H9 (cell line): ENCODE results near the gene CLINT1. TPM values are rescaled to one million over a fixed set of nuclear protein-coding genes. Genes with fewer than 3 reads are reported as not detected.

ENCODE experiments used
- DNase-seq: peaks from one replicate; pipeline ENCODE4 v3.0.0-alpha.2; 2017
- H2AFZ ChIP-seq: one replicate; pipeline ENCODE4 v1.6.1; 2013; ENCODE audit warnings: mild to moderate bottlenecking, low read length, control low read depth, moderate library complexity
- H2AK5ac ChIP-seq: 2 replicates; pipeline ENCODE4 v1.6.1; 2013; ENCODE audit warnings: low read length, control low read depth, mixed read lengths; ENCODE audit not compliant: insufficient read length
- H2BK120ac ChIP-seq: one replicate; pipeline ENCODE4 v1.6.1; 2013; ENCODE audit warnings: low read depth, mild to moderate bottlenecking, low read length, control low read depth, inconsistent platforms; ENCODE audit not compliant: poor library complexity, severe bottlenecking
- H2BK12ac ChIP-seq: 2 replicates; pipeline ENCODE4 v1.6.1; 2013; ENCODE audit warnings: low read length, control low read depth, mixed read lengths, low read depth; ENCODE audit not compliant: insufficient read length
- H2BK15ac ChIP-seq: 2 replicates; pipeline ENCODE4 v1.6.1; 2013; ENCODE audit warnings: low read depth, low read length, control low read depth
- H2BK20ac ChIP-seq: one replicate; pipeline ENCODE4 v1.6.1; 2013; ENCODE audit warnings: low read depth, mild to moderate bottlenecking, low read length, control low read depth, inconsistent platforms; ENCODE audit not compliant: poor library complexity, severe bottlenecking
- H2BK5ac ChIP-seq: 2 replicates; pipeline ENCODE4 v1.6.1; 2013; ENCODE audit warnings: low read length, control low read depth, mixed read lengths; ENCODE audit not compliant: insufficient read length
- H3K14ac ChIP-seq: 2 replicates; pipeline ENCODE4 v1.6.1; 2013; ENCODE audit warnings: low read length, control low read depth; ENCODE audit not compliant: insufficient read depth
- H3K18ac ChIP-seq: 2 replicates; pipeline ENCODE4 v1.6.1; 2013; ENCODE audit warnings: low read depth, mild to moderate bottlenecking, mixed read lengths, low read length, control low read depth; ENCODE audit not compliant: insufficient read length
- H3K23ac ChIP-seq: 2 replicates; pipeline ENCODE4 v1.6.1; 2013; ENCODE audit warnings: low read length, control low read depth, mixed read lengths, low read depth; ENCODE audit not compliant: insufficient read length
- H3K23me2 ChIP-seq: 2 replicates; pipeline ENCODE4 v1.6.1; 2013; ENCODE audit warnings: low read depth, mild to moderate bottlenecking, mixed read lengths, low read length, control low read depth; ENCODE audit not compliant: insufficient read length, poor library complexity, severe bottlenecking
- H3K27ac ChIP-seq: 2 replicates; pipeline ENCODE4 v1.5.1; 2013; ENCODE audit warnings: low read length, control low read depth, mixed read lengths, low read depth; ENCODE audit not compliant: insufficient read length
- H3K27me3 ChIP-seq: 2 replicates; pipeline ENCODE4 v1.6.1; 2013; ENCODE audit warnings: low read length, control low read depth, inconsistent platforms; ENCODE audit not compliant: insufficient read depth
- H3K4ac ChIP-seq: 2 replicates; pipeline ENCODE4 v1.6.1; 2013; ENCODE audit warnings: low read depth, mild to moderate bottlenecking, control low read depth, inconsistent platforms, low read length, moderate library complexity
- H3K4me1 ChIP-seq: 2 replicates; pipeline ENCODE4 v1.6.1; 2013; ENCODE audit warnings: low read length, control low read depth, inconsistent platforms; ENCODE audit not compliant: insufficient read depth
- H3K4me2 ChIP-seq: 2 replicates; pipeline ENCODE4 v1.6.1; 2013; ENCODE audit warnings: low read length, control low read depth, mixed read lengths; ENCODE audit not compliant: insufficient read length, insufficient read depth
- H3K56ac ChIP-seq: 2 replicates; pipeline ENCODE4 v1.6.1; 2013; ENCODE audit warnings: low read depth, mild to moderate bottlenecking, mixed read lengths, low read length, control low read depth; ENCODE audit not compliant: insufficient read length
- H3K79me1 ChIP-seq: 2 replicates; pipeline ENCODE4 v1.6.1; 2013; ENCODE audit warnings: low read depth, mild to moderate bottlenecking, moderate library complexity, low read length, control low read depth, inconsistent platforms; ENCODE audit not compliant: insufficient read depth, poor library complexity, severe bottlenecking
- H3K79me2 ChIP-seq: 2 replicates; pipeline ENCODE4 v1.6.1; 2013; ENCODE audit warnings: low read length, control low read depth, inconsistent platforms; ENCODE audit not compliant: insufficient read depth
- H3K9ac ChIP-seq: 2 replicates; pipeline ENCODE4 v1.6.1; 2013; ENCODE audit warnings: low read length, control low read depth, mixed read lengths; ENCODE audit not compliant: insufficient read length; ENCODE audit errors: extremely low read depth
- H3K9me3 ChIP-seq: one replicate; pipeline ENCODE4 v1.6.1; 2013; ENCODE audit warnings: low read depth, low read length, inconsistent platforms; ENCODE audit not compliant: control insufficient read depth
- H3T11ph ChIP-seq: one replicate; pipeline ENCODE4 v1.6.1; 2013; ENCODE audit warnings: mild to moderate bottlenecking, low read length, control low read depth, inconsistent platforms
- H4K20me1 ChIP-seq: one replicate; pipeline ENCODE4 v1.6.1; 2013; ENCODE audit not compliant: control insufficient read depth, insufficient read length, insufficient read depth
- H4K5ac ChIP-seq: 2 replicates; pipeline ENCODE4 v1.6.1; 2013; ENCODE audit warnings: low read depth, mild to moderate bottlenecking, mixed read lengths, low read length, control low read depth; ENCODE audit not compliant: insufficient read length
- H4K8ac ChIP-seq: replicated peaks from 2 replicates; pipeline ENCODE4 v1.6.1; 2013; ENCODE audit warnings: low read length, control low read depth, mixed read lengths, low read depth; ENCODE audit not compliant: insufficient read length
- H4K91ac ChIP-seq: 2 replicates; pipeline ENCODE4 v1.6.1; 2013; ENCODE audit warnings: low read depth, mild to moderate bottlenecking, moderate library complexity, mixed read lengths, low read length, control low read depth; ENCODE audit not compliant: insufficient read length
- H3K27ac Mint-ChIP-seq, 3 experiments: 2 replicates in 2 of 3; 3 replicates in 1 of 3; pipeline ENCODE4 v1.8.0; 2020 to 2021; ENCODE audit warnings: mixed read lengths in 3 of 3, mild to moderate bottlenecking in 1 of 3, moderate library complexity in 1 of 3
- H3K27me3 Mint-ChIP-seq: 2 replicates; pipeline ENCODE4 v1.8.0; 2021; ENCODE audit warnings: low read depth, mild to moderate bottlenecking, moderate library complexity, mixed read lengths
- H3K36me3 Mint-ChIP-seq, 3 experiments: 2 replicates in 2 of 3; 3 replicates in 1 of 3; pipeline ENCODE4 v1.8.0; 2020 to 2021; ENCODE audit warnings: low read depth in 3 of 3, mixed read lengths in 3 of 3; ENCODE audit not compliant: insufficient read depth in 1 of 3
- H3K4me1 Mint-ChIP-seq, 2 experiments: 2 replicates each; pipeline ENCODE4 v1.8.0; 2020; ENCODE audit warnings: mixed read lengths in 2 of 2
- H3K4me3 Mint-ChIP-seq, 2 experiments: 2 replicates in 1 of 2; 3 replicates in 1 of 2; pipeline ENCODE4 v1.8.0; 2020 to 2021; ENCODE audit warnings: mild to moderate bottlenecking in 2 of 2, mixed read lengths in 2 of 2, moderate library complexity in 1 of 2
- H3K9me3 Mint-ChIP-seq, 2 experiments: 2 replicates in 1 of 2; 3 replicates in 1 of 2; pipeline ENCODE4 v1.8.0; 2020; ENCODE audit warnings: mild to moderate bottlenecking in 2 of 2, mixed read lengths in 2 of 2, moderate library complexity in 1 of 2
- CTCF ChIP-seq: fragments of 200-600 bp; sonication (generic); conservative IDR thresholded peaks from 3 replicates; pipeline ENCODE4 v1.8.0; 2021; ENCODE audit warnings: antibody characterized with exemption, mild to moderate bottlenecking
- WGBS: extraction: QIAGEN DNeasy Blood & Tissue Kit; methylation state at CpG from one replicate; pipeline ENCODE4 v1.1.7; 2013; ENCODE audit warnings: missing lambda C conversion rate, low lambda C conversion rate, mixed read lengths; ENCODE audit not compliant: insufficient read length; ENCODE audit errors: extremely low coverage; 5-methylcytosine and 5-hydroxymethylcytosine counted together
- total RNA-seq: library from RNA; stranded (reverse); gene quantifications from 2 replicates; pipeline ENCODE4 v1.2.1, GENCODE V29; 2021

CLINT1 gene
- total RNA-seq, 1 experiment from 2014 or later, result 79.1 TPM

- Histone ChIP-seq H4K20me1 (no peaks in the 10 kb centered on the region), H4K8ac (no peak overlapping the region), H3T11ph (no peak overlapping the region), H3K9ac (no peak overlapping the region), H2BK20ac (no peak overlapping the region), H3K4me1 (peaks cover 3% of the 10 kb centered on the region; the same call in 1 of the 2 replicates), H3K27ac (no peak overlapping the region), H3K9me3 (no peaks in the 10 kb centered on the region), H3K27me3 (no peaks in the 10 kb centered on the region), H2BK5ac (no peak overlapping the region), H3K79me1 (no peaks in the 10 kb centered on the region), H3K56ac (no peak overlapping the region), H2BK15ac (no peak overlapping the region), H2AK5ac (no peak overlapping the region), H2AFZ (no peak overlapping the region), H4K5ac (no peak overlapping the region), H3K79me2 (peaks cover 5% of the 10 kb centered on the region; the same call in 1 of the 2 replicates), H3K18ac (no peak overlapping the region), H2BK12ac (no peak overlapping the region), H3K4ac (no peak overlapping the region), H3K23me2 (no peaks in the 10 kb centered on the region), H3K4me2 (no peak overlapping the region), H4K91ac (no peak overlapping the region), H2BK120ac (no peak overlapping the region), H3K14ac (no peak overlapping the region), H3K23ac (no peak overlapping the region)
- WGBS, result no CpG with 5 or more reads among the region's 6 CpGs
- H3K36me3 Mint-ChIP-seq, result peaks cover 0 to 10% (median 0%) of the 10 kb centered on the region in 3 experiments; a peak in 2 of 7 replicates
- peaks cover 24 to 28% of the 10 kb centered on the region in 2 experiments for H3K4me1 Mint-ChIP-seq
- H3K27me3 Mint-ChIP-seq, result no peaks in the 10 kb centered on the region
- H3K27ac Mint-ChIP-seq, result peak overlapping the region in 2 of 3 experiments; percentile 74 to 92; a peak in 3 of 7 replicates
- DNase-seq, result no peak
- peak; percentile 70 for TF ChIP-seq CTCF
- H3K4me3 Mint-ChIP-seq, result no peak overlapping the region
- H3K9me3 Mint-ChIP-seq, result no peaks in the 10 kb centered on the region
Measured at GRCh38 chr5:157820593-157821252, 38.2 kb downstream of the CLINT1 start.
